Tibial artery (tissue), 4 donors: Measurements from ENCODE around the gene PROZ.

Experiments
- DNase-seq, 2 donors: peaks; one replicate each; pipeline ENCODE4 v3.0.0-alpha.2; 2019
- H3K27ac ChIP-seq, 2 donors: fragments of 200-600 bp; sonication (generic) in 1 of 2; 1 replicate in 1 of 2; 2 replicates in 1 of 2; pipeline ENCODE4 v1.5.1; 2018 to 2019; ENCODE audit warnings: mild to moderate bottlenecking in 1 of 2
- H3K27me3 ChIP-seq, 2 donors: fragments of 200-600 bp; sonication (generic) in 1 of 2; one replicate each; pipeline versions ENCODE4 v1.5.1 to v1.6.0; 2016 to 2019
- H3K36me3 ChIP-seq, 3 donors: fragments of 200-600 bp; sonication (generic) in 2 of 3; one replicate each; pipeline ENCODE4 v1.5.1; 2016 to 2019; ENCODE audit warnings: mild to moderate bottlenecking in 2 of 3
- H3K4me1 ChIP-seq, 4 donors: fragments of 200-600 bp; sonication (generic) in 2 of 4; 1 replicate in 3 of 4; 2 replicates in 1 of 4; pipeline ENCODE4 v1.5.1; 2016 to 2019
- H3K4me3 ChIP-seq, 2 donors: fragments of 200-600 bp; sonication (generic) in 1 of 2; 1 replicate in 1 of 2; 2 replicates in 1 of 2; pipeline ENCODE4 v1.5.1; 2018 to 2019; ENCODE audit warnings: mild to moderate bottlenecking in 2 of 2
- H3K9me3 ChIP-seq, 3 donors: fragments of 200-600 bp; sonication (generic) in 1 of 3; one replicate each; pipeline ENCODE4 v1.5.1; 2016 to 2019
- intact Hi-C: fragments of 100-400 bp; cut with DNase I; formaldehyde crosslinking; loops from one replicate; pipeline ENCODE4 v1.15.0; 2023; ENCODE audit warnings: low total_unique reads
- TF ChIP-seq, protein P1 (sequence below), 2 experiments: fragments of 200-600 bp in 1 of 2; fragments of 450-650 bp in 1 of 2; IDR thresholded peaks; one replicate each; pipeline ENCODE4 v1.5.1; 2017 to 2019; ENCODE audit warnings: antibody characterized with exemption in 2 of 2, mild to moderate bottlenecking in 1 of 2, moderate library complexity in 1 of 2

PROZ gene

GRCh38 chr13:113166681-113167080 is 8.2 kb downstream of the PROZ start:
- intact Hi-C loops = no loop called here
- Histone ChIP-seq H3K4me3 (no peak overlapping the region), H3K27ac (no peak overlapping the region), H3K9me3 (no peaks in the 10 kb centered on the region), H3K27me3 (peaks cover 0 to 14% of the 10 kb centered on the region in 2 donors), H3K36me3 (peaks cover 10 to 33% (median 13%) of the 10 kb centered on the region in 3 donors), H3K4me1 (no peaks in the 10 kb centered on the region)
- no peak for DNase-seq
- TF ChIP-seq, protein P1, sequence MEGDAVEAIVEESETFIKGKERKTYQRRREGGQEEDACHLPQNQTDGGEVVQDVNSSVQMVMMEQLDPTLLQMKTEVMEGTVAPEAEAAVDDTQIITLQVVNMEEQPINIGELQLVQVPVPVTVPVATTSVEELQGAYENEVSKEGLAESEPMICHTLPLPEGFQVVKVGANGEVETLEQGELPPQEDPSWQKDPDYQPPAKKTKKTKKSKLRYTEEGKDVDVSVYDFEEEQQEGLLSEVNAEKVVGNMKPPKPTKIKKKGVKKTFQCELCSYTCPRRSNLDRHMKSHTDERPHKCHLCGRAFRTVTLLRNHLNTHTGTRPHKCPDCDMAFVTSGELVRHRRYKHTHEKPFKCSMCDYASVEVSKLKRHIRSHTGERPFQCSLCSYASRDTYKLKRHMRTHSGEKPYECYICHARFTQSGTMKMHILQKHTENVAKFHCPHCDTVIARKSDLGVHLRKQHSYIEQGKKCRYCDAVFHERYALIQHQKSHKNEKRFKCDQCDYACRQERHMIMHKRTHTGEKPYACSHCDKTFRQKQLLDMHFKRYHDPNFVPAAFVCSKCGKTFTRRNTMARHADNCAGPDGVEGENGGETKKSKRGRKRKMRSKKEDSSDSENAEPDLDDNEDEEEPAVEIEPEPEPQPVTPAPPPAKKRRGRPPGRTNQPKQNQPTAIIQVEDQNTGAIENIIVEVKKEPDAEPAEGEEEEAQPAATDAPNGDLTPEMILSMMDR (IDR thresholded peaks at IDR 0.05) = no peak

DNA sequence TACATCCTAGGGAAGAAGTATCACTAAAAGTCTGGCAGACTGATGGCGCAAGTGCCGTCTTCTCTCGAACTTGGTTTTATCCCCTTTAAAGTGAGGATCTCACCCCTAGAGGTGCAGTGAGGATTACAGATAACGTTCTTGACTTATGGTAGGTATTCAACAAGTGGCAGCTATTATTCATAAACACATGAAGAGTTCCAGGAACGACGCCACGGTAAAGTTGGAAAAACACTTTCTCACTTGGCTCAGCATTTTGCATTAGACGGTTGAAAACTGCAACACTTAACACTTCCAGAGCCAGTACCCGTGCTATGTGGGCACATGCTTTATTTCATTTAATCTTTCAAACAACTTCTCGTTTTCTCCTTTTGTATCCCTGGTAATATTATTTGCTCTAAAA is 8.7 kb downstream of the PROZ start:
- Histone ChIP-seq H3K36me3 (peaks cover 15 to 38% (median 18%) of the 10 kb centered on the region in 3 donors), H3K27ac (no peak overlapping the region), H3K4me1 (no peaks in the 10 kb centered on the region), H3K27me3 (peaks cover 0 to 14% of the 10 kb centered on the region in 2 donors), H3K4me3 (no peak overlapping the region), H3K9me3 (no peaks in the 10 kb centered on the region)
- intact Hi-C loops = no loop called here
- DNase-seq = no peak
- TF ChIP-seq, protein P1 (IDR thresholded peaks at IDR 0.05) = no peak

GRCh38 chr13:113167575-113167974 is 9.1 kb downstream of the PROZ start:
- H3K27ac ChIP-seq = no peak overlapping the region
- no peak overlapping the region for H3K4me3 ChIP-seq
- H3K9me3 ChIP-seq = no peaks in the 10 kb centered on the region
- no peak for DNase-seq
- intact Hi-C loops = no loop called here
- TF ChIP-seq, protein P1 (IDR thresholded peaks at IDR 0.05) = no peak
- H3K27me3 ChIP-seq = peaks cover 0 to 14% of the 10 kb centered on the region in 2 donors
- H3K36me3 ChIP-seq = peaks cover 19 to 42% (median 22%) of the 10 kb centered on the region in 3 donors
- H3K4me1 ChIP-seq = no peaks in the 10 kb centered on the region

DNA sequence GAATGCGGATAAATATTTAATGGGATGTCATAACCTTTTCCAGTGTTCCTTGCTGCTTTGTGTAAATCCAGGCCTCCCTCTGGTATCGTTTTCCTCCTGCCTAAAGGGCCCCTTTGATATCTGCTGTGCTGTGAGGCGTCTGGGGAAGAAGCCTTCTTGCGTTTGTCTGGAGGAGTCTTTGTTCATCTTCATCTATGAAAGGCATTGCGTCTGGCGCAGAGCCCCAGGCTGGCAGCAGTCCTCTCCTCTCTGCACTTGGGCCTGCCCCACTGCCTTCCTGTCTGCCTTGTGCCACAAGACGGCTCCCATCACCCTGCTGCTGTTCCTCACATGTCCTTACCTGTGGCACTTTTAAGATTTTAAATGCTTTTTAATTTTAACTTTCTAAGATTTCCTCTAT is 9.8 kb downstream of the PROZ start:
- H3K9me3 ChIP-seq = no peaks in the 10 kb centered on the region
- TF ChIP-seq, protein P1 (IDR thresholded peaks at IDR 0.05) = no peak
- peaks cover 22 to 49% (median 25%) of the 10 kb centered on the region in 3 donors for H3K36me3 ChIP-seq
- peaks cover 0 to 8% of the 10 kb centered on the region in 2 donors for H3K27me3 ChIP-seq
- no peak overlapping the region for H3K4me3 ChIP-seq
- intact Hi-C loops = no loop called here
- no peak for DNase-seq
- H3K27ac ChIP-seq = no peak overlapping the region
- no peaks in the 10 kb centered on the region for H3K4me1 ChIP-seq

- Histone ChIP-seq H3K4me3 (no peak overlapping the region), H3K27ac (no peak overlapping the region), H3K4me1 (no peaks in the 10 kb centered on the region), H3K9me3 (no peaks in the 10 kb centered on the region), H3K27me3 (no peaks in the 10 kb centered on the region), H3K36me3 (peaks cover 27 to 60% (median 31%) of the 10 kb centered on the region in 3 donors)
- no peak for DNase-seq
- intact Hi-C loops = no loop called here
- TF ChIP-seq, protein P1 (IDR thresholded peaks at IDR 0.05) = no peak
Measured at GRCh38 chr13:113169277-113170272, 11.1 kb downstream of the PROZ start.
